ENCODE measurements around the gene RNF113B. TPM values are rescaled to one million over a fixed set of nuclear protein-coding genes. Genes with fewer than 3 reads are reported as not detected.

The RNF113B gene
- polyA plus RNA-seq, 1 experiment = not detected

- POLR2A ChIA-PET = no interaction called here
- H3K27me3 ChIP-seq (ENCODE audit: control insufficient read depth, insufficient read depth, low read length) = no peaks in the 10 kb centered on the region
- no peak overlapping the region for H3K4me3 ChIP-seq (ENCODE audit: low read depth, low read length)
- no peak for TF ChIP-seq CTCF (IDR thresholded peaks at IDR 0.05; ENCODE audit: insufficient read depth, low read depth, low read length)
- CTCF ChIA-PET = interaction anchor here (0.7 to 3.0 kb wide), 3 partner anchors 8 to 15 kb away, joined by 3 to 7 read pairs (median 5); no protein-coding TSS in a partner anchor
- DNase-seq (ENCODE audit: low read depth) = no peak
- H3K36me3 ChIP-seq (ENCODE audit: control insufficient read depth, insufficient read depth, low read length) = no peaks in the 10 kb centered on the region
These were observed 10.3 kb upstream of the RNF113B start for GRCh38 chr13:98187155-98187964.

GRCh38 chr13:98184792-98185191 is 7.7 kb upstream of the RNF113B start:
- Histone ChIP-seq H3K36me3 (ENCODE audit: control insufficient read depth, insufficient read depth, low read length) (no peaks in the 10 kb centered on the region), H3K27me3 (ENCODE audit: control insufficient read depth, insufficient read depth, low read length) (no peaks in the 10 kb centered on the region), H3K4me3 (ENCODE audit: low read depth, low read length) (no peak overlapping the region)
- CTCF ChIA-PET = interaction anchor here (1.0 kb wide), 1 partner anchor 13 kb away, joined by 3 read pairs; no protein-coding TSS in a partner anchor
- TF ChIP-seq CTCF (IDR thresholded peaks at IDR 0.05; ENCODE audit: insufficient read depth, low read depth, low read length) = no peak
- POLR2A ChIA-PET = no interaction called here
- DNase-seq (ENCODE audit: low read depth) = no peak

- CTCF ChIA-PET = no interaction called here
- no peaks in the 10 kb centered on the region for H3K27me3 ChIP-seq (ENCODE audit: control insufficient read depth, insufficient read depth, low read length)
- POLR2A ChIA-PET = interaction anchor here (0.6 kb wide), 1 partner anchor 9 kb away, joined by 3 read pairs; no protein-coding TSS in a partner anchor
- no peak for DNase-seq (ENCODE audit: low read depth)
- TF ChIP-seq CTCF (IDR thresholded peaks at IDR 0.05; ENCODE audit: insufficient read depth, low read depth, low read length) = no peak
- no peaks in the 10 kb centered on the region for H3K36me3 ChIP-seq (ENCODE audit: control insufficient read depth, insufficient read depth, low read length)
- H3K4me3 ChIP-seq (ENCODE audit: low read depth, low read length) = no peak overlapping the region
These were observed 5.5 kb upstream of the RNF113B start for GRCh38 chr13:98182589-98182988.

GRCh38 chr13:98182153-98182552 is 5.1 kb upstream of the RNF113B start:
- ChIA-PET CTCF (interaction anchor here (0.7 kb wide), 1 partner anchor 16 kb away, joined by 3 read pairs; no protein-coding TSS in a partner anchor), POLR2A (no interaction called here)
- no peak overlapping the region for H3K4me3 ChIP-seq (ENCODE audit: low read depth, low read length)
- no peak for TF ChIP-seq CTCF (IDR thresholded peaks at IDR 0.05; ENCODE audit: insufficient read depth, low read depth, low read length)
- DNase-seq (ENCODE audit: low read depth) = no peak
- no peaks in the 10 kb centered on the region for H3K27me3 ChIP-seq (ENCODE audit: control insufficient read depth, insufficient read depth, low read length)
- no peaks in the 10 kb centered on the region for H3K36me3 ChIP-seq (ENCODE audit: control insufficient read depth, insufficient read depth, low read length)

- TF ChIP-seq CTCF (IDR thresholded peaks at IDR 0.05; ENCODE audit: insufficient read depth, low read depth, low read length) = no peak
- Histone ChIP-seq H3K27me3 (ENCODE audit: control insufficient read depth, insufficient read depth, low read length) (no peaks in the 10 kb centered on the region), H3K36me3 (ENCODE audit: control insufficient read depth, insufficient read depth, low read length) (peaks cover 5% of the 10 kb centered on the region), H3K4me3 (ENCODE audit: low read depth, low read length) (no peak overlapping the region)
- DNase-seq (ENCODE audit: low read depth) = no peak
- CTCF ChIA-PET = no interaction called here
- POLR2A ChIA-PET = no interaction called here
These were observed 4.2 kb upstream of the RNF113B start for GRCh38 chr13:98181111-98181815.

All from BJ (cell line).